HG03060 (cell line): ENCODE measurements around the gene CHST12.
"Not testable (repeated sequence)": the region's sequence is repeated elsewhere in the genome, so short reads cannot be mapped to it uniquely, and the experiment has no call there.

Source experiments
- ATAC-seq: cut with Tn5 transposase; IDR thresholded peaks from one replicate; pipeline ENCODE4 v1.9.1; 2021; ENCODE audit warnings: low read depth, moderate number of reproducible peaks; ENCODE audit not compliant: unreplicated experiment

The CHST12 gene

DNA sequence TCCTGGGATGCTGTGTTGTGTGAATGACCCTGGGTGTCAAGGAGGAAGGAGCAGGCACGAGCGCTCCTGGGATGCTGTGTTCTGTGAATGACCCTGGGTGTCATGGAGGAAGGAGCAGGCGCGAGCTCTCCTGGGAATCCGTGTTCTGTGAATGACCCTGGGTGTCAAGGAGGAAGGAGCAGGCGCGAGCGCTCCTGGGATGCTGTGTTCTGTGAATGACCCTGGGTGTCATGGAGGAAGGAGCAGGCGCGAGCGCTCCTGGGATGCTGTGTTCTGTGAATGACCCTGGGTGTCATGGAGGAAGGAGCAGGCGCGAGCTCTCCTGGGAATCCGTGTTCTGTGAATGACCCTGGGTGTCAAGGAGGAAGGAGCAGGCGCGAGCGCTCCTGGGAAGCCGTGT, 25.9 kb upstream of the CHST12 start:
- not testable (repeated sequence) for ATAC-seq

DNA sequence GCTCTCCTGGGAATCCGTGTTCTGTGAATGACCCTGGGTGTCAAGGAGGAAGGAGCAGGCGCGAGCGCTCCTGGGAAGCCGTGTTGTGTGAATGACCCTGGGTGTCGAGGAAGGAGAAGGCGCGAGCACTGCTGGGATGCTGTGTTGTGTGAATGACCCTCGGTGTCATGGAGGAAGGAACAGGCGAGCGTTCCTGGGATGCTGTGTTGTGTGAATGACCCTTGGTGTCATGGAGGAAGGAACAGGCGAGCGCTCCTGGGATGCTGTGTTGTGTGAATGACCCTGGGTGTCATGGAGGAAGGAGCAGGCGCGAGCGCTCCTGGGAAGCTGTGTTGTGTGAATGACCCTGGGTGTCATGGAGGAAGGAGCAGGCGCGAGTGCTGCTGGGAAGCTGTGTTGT, 25.3 kb upstream of the CHST12 start:
- not testable (repeated sequence) for ATAC-seq

DNA sequence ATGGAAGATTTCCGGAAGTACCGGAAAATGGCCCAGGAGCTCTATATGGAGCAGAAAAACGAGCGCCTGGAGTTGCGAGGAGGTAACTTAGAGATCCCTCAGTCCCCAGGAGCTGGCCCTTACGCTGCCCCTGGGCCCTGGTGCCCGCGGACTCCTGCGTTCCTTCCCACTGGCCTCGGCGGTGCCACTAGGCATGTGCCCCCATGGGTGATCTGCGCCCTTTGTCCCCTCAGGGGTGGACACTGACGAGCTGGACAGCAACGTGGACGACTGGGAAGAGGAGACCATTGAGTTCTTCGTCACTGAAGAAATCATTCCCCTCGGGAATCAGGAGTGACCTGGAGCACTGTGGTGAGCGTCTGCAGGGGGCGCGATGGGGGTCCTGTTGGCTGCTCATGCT, 24.2 kb upstream of the CHST12 start:
- no peak for ATAC-seq

DNA sequence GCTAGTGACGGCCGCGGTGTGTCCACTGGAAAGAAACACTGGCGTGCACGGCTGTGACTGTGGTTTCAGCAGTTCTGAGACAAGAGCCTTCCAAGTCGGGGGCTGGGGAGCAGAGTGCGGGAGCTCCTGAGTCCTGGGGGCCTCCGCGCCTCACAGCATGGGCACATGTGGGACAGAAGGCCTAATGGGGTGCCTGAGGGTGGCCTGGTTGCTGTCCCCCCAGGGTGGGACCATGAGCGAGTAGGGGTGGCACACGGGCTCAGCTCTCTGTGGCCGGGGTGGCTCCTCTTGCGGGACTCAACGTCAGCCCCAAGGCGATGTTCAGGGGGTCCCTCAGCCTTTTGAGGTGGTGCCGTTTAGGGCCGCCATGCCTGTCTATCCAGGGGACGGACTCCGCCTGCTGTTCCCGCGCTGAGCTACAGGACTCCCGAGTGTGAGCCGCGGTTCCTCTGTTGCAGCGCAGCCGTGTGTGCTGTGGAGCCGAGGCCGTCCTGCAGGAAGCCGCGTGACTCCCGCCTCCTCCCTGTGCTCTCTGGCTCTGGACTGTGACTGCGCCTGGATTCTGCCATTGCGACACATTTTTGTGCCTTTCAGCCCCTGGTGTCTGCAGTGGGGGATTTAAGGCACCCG, 23.5 kb upstream of the CHST12 start:
- no peak for ATAC-seq

DNA sequence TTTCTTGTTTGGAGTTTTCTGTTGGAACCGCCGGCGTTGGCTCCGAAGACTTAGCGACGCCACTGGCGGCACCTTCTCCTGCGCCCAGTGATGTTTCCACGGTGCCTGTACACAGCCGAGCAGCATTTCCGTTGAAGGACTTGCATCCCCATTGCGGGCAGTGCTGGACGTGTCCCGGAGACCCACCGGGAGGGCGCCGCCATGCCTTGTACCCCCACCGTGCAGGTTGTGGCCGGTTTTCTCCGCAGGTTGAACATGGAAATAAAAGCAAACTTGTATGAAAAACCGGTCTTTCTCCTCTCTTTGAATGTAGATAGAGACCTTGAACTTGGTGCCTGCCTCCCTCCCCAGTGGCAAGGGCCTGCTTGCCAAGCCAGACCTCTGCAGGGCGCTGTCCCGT, 22.9 kb upstream of the CHST12 start:
- ATAC-seq = no peak

DNA sequence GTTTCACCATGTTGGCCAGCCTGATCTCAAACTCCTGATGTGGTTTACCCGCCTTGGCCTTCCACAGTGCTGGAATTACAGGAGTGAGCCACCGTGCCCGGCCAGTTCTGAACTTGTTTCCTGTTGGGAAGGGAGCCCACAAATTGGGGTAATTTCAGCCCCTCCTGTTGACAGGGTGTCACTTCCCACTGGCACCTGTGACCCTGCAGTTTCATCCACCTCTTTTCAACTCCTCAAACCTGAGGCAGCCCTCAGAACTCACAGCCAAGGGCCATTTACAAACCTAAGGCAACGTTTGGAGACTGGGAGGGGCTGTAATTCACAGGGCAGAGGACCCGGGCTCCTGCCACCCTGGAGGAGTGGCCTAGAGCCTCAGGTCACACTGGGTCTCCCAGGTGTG, 22.2 kb upstream of the CHST12 start:
- ATAC-seq = no peak

DNA sequence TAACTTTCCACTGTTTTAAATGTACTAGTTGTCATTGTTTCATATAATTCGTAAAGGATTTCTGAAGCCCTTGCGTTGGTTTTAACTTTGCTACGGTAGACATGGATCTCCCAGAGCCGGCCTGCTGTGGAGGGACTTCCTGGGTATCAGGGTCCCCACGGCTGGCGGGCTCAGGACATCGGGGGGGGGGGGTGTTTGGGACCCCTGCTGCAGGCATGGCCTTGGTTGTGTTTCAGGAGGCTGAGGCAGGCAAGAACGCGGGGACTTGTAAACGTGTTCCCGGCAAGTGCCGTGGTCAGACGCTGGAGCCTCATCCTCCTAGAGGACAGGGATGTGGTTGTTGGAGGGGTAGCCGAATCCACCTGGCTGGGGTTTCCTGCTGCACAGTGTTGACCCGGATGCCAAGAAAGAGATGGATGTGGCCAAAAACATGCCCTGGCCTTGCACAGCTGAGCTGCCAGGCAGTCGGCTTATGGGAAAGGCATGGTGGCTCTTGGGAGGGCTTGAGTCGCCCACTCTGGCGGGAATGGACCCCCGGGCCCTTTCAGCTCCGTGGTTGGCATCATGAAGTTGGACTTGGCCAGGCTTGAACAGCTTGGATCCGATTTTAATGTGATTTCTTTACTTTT, 21.4 kb upstream of the CHST12 start:
- no peak for ATAC-seq

DNA sequence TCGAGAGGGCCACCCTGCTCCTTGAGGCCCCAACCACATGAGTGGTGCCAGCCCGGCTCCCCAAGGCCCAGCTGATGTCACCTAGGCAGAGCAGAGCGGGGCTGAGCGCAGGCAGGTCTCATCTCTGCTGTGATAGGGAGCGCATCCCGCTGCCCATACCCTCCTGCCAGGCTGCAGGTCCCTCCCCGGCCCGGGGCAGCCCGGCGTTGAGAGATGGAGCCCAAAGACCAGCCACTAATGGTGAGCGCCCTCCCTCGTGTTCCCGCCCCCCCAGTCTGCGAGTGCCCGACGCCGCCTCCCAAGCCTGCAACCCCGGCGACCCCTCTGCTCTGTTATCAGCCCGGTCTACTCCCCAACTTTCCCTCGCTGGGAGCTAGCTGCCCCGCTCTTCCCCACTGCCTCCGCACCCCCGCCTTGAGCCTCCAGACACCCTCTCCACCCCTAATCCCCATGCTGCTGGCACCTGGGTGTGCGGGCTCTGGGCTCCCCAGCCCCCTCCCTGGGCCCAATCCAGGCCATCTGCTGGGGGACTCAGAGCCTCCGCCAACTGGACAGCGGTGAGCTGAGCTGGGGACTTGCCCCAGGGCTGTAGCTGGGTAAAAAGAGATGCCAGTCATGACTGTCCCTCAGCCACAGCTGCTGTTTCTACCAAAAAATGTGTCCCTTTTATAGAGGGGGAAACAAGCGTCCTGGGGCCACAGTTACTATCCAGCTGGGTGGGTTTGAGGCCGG, 19.7 kb upstream of the CHST12 start:
- no peak for ATAC-seq

DNA sequence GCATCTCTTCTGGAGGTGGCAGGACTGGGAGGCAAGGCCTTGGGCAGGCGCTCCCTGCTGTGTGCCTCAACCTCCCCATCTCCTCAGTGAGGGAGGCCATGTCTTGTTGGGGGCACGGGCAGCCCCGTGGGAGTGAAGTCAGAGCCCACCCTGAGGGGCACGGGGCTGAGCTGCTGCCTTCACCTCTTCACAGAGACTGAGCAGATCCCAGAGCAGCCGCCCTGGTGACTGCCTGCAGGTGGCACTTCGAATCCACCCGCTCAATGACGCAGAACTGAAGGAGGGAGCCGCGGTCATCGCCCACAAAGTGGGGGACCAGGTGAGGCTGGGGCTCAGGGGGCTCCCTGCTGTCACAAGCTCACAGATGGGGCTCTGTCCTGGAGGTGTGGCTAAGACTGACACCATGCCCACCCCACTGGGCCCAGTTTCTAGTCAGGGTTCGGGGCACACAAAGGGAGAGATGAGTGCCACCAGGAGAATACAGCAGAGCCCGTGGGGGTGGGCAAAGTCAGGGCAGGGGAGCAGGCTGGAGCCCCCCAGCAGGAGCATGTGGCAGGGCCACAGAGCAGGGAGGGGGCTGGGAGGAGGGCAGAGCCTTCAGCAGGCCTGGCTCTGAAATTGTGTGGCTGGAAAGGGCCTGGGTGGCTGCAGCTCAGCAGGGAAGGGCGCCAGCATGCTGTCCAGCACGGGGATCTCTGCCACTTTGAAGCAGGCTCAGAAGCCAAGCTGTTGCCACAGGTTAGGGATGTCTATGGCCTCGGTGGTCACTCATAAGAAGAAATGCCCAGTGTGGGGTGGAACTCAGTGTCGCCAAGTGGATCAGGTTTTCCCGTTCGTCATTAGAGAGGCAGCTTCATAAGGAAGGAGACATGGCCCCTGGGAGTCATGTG, 18.8 kb upstream of the CHST12 start:
- no peak for ATAC-seq

DNA sequence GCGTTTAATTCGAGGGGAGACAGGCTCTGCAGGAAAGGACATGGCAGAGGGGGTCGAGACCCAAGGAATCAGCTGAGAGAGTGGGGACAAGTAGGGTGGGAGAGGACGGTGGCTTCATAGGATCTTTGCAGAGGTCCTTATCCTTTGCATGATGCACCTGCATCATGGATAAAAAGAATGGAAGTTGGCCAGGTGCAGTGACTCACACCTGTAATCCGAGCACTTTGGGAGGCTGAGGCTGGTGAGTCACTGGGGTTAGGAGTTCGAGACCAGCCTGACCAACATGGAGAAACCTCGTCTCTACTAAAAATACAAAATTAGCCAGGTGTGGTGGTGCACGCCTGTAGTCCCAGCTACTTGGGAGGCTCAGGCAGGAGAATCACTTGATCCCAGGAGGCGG, 17.3 kb upstream of the CHST12 start:
- not testable (repeated sequence) for ATAC-seq

DNA sequence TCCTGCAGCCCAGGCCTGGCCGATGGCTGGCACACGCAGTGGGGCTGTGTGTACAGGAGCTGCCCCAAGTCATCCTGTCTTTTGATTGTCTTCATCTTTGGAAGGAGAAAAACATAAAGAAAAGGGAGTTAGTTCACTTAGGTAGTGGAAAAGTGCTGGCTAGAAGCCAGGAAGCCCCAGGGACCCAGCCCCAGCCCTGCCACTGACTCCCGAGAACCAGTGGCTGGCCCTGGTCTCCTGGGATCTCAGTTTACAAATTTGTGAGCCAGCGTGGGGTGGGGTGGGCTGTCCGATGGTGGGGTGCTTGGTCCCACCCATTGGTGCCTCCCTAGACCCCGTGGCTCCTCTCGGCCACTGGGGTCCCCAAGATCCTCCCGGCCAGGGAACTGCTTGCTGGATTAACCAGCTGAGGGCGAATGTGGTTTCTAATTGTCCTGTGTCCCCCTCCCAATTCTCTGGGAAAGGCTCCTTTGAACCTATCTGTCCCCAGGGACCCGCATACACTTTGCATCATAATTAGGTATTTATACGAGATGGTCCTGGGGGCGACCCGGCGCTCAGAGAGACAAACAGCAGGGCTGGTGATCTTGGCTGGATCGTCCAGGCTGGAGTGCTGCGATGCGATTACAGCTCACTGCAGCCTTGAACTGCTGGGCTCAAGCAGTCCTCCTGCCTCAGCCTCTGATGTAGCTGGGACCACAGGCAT, 16.3 kb upstream of the CHST12 start:
- no peak for ATAC-seq

DNA sequence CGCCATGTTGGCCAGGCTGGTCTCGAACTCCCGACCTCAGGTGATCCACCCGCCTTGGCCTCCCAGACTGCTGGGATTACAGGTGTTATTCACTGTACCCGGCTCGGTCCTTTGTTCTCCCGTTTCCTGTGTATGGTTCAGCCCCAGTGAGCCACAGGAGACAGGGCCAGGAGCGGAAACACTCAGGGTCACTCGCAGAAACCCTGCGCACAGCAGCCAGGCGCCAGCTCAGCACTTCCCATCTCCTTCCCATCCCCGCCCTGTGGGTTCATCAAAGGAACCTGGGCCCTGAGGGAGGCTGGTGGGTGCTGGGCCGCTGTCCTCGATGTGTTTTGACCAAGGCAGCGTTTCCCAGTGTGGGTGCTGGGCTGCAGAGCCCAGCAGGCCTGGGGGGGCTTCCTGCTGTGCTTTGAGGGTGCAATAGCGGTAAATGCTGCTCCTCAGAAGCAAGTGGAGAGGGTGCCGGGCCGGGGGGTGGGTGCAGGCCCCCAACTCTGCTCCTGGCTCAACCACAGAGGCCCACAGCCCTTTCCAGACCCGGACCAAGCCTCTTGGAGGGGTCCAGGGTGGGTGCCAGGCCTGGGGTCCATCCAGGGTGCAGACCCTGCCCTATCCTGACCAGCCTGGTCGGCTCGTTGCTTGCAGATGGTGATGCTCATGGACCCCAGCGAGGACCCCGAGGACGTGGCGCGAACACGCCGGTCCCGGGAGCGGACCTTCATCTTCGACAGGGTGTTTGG, 15.3 kb upstream of the CHST12 start:
- no peak for ATAC-seq

DNA sequence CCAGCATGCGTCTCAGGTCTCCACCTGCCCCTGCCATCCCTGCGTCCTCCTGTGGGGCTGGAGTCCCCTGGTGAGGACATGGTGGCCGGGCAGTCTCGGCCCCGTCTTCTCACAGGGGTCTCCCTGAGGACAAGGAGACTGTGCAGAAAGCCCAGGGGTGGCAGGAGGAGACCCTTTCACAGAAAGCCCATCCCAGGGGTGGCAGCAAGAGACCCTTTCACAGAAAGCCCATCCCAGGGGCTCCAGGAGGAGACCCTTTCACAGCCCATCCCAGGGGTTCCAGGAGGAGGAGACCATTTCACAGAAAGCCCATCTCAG, 14.8 kb upstream of the CHST12 start:
- no peak for ATAC-seq

DNA sequence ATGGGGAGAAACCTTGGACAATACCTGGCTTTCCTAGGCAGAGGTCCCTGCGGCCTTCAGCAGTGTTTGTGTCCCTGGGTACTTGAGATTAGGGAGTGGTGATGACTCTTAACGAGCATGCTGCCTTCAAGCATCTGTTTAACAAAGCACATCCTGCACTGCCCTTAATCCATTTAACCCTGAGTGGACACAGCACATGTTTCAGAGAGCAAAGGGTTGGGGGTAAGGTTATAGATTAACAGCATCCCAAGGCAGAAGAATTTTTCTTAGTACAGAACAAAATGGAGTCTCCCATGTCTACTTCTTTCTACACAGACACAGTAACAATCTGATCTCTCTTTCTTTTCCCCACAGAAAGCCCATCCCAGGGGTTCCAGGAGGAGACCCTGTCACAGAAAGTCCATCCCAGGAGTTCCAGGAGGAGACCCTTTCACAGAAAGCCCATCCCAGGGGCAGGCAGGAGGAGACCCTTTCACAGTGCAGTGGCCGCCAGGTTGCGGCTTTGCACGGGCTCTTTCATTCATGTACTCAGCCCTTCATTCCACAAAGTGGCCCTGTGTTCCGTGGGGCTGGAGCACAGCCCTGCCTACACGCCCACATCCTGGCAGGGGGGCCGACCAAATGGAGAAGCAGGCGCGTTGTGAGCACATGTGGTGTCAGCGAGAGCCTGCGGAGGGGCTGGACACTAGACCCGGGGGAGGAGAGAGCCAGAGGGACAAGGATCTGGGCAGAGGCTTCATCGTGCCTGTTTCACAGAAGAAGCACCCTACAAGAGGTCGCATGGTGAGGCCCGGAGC, 13.2 kb upstream of the CHST12 start:
- not testable (repeated sequence) for ATAC-seq

DNA sequence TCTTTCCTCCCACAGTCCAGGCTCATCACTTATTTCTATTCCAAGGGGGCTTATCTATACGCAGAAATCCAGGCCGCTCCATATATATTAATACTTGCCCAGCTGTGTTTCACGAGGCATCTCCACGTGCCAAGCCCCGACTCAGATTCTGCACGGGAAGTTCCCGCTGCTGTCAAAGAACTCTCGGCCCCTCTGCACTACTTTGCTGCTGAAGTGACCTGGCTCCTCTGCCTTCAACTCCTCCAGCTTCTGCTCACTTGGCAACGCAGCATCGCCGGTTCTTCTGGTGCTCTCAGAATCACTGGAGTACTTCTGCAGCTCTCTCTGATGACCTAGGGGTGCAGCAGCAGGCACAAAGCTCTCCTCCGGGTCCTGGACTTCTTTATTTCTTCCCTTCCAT, 9.7 kb upstream of the CHST12 start:
- ATAC-seq = no peak

DNA sequence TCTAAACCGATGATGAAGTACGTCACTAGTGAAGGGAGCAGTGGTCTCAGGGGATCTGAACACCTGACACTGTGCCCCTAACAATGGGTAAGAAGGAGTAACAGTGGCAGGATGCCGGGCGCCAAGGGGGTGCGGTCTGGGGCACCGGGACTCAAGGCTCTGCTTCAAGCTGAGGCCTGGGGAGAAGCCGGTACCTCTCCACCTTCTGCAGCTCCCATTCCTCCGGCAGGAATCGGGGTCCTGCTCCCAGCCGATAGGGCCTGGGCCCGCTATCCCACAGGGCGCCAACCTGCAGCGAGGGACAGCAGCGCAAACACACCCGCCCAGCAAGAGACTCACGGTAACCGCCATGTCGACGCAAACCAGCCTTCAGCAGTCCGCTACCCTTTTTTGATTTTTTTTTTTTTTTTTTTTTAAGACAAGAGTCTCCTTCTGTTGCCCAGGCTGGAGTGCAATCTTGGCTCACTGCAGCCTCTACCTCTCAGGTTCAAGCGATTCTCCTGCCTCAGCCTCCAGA, 8.8 kb upstream of the CHST12 start:
- no peak for ATAC-seq

DNA sequence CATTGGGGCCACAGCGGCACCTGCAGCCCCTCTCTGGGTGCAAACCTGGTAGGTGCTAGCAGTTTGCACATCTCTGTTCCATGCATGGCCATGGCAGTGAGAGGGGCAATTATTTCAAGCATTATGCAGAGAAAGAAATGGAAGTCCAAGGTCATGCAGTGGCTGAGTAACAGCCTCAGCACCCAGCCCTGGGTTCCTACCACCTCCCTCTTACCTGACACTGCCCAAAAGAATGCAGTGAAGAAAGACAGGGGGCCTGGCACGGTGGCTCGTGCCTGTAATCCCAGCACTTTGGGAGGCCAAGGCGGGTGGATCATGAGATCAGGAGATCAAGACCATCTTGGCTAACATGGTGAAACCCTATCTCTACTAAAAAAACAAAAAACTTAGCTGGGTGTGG, 4.9 kb upstream of the CHST12 start:
- ATAC-seq = no peak

DNA sequence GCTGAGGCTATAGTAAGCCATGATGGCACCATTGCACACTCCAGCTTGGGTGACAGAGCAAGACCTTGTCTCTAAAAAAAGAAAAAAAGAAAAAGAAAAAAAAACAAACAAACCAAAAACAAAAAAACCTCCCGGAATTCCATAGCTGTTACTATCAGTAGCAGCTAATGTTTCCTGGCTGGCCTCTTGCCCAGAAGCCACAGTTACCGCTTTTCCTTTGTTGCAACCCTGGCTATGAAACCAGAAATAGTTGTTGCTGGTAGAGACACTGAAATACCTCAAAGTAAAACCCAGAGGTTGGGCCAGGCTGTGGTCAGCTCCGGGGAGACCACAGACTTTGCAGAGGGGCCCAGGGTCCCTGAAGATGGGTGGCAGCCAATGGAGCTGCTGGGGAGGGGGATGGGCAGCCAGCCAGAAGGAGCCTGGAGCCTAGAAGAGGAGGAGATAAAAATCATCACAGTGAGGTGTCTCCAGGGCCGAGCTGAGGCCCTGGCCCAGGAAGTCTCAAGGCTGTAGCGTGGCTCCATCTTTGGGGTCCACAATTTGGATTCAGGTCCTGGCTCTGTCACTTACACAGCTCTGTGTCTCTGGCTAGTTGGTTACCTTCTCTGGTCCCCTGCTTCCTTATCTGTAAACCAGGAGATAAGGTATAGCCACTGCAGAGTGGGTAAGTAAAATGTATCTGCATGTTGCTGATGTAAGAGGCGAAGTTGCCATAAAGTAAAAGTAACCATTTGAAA, 3.4 kb upstream of the CHST12 start:
- no peak for ATAC-seq
